ENCODE measurements around the gene HACD2. TPM values are rescaled to one million over a fixed set of nuclear protein-coding genes. Genes with fewer than 3 reads are reported as not detected.

HACD2 gene
- total RNA-seq, 1 donor from 2014 or later: 30.4 TPM

DNA sequence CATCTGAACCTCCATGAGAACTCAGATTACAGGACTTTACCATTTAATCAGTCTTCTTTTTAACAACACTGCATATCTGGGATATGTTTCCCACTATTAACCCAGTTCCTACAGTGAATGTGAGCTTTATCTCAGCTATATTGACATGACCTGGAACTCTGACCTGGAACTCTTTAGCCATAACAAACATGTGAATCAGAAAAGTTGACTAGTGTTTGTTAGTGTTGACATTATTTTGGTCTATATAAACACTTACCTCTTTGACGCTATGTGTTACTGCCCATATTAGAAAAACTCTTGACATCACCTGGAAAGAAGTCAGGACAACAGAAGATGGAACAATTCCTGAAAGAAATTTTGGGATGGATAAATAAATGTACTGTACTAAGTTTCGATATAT is 56.7 kb downstream of the HACD2 start:
- no peak for DNase-seq (ENCODE audit: extremely low spot score, unreplicated experiment)
- Mint-ChIP-seq H3K4me3 (no peak overlapping the region), H3K27ac (no peak overlapping the region), H3K9me3 (no peaks in the 10 kb centered on the region), H3K27me3 (no peaks in the 10 kb centered on the region), H3K36me3 (peaks cover 15% of the 10 kb centered on the region), H3K4me1 (ENCODE audit: unreplicated experiment) (peaks cover 3% of the 10 kb centered on the region)
- no peak for TF ChIP-seq CTCF (conservative IDR thresholded peaks at IDR 0.05)

DNA sequence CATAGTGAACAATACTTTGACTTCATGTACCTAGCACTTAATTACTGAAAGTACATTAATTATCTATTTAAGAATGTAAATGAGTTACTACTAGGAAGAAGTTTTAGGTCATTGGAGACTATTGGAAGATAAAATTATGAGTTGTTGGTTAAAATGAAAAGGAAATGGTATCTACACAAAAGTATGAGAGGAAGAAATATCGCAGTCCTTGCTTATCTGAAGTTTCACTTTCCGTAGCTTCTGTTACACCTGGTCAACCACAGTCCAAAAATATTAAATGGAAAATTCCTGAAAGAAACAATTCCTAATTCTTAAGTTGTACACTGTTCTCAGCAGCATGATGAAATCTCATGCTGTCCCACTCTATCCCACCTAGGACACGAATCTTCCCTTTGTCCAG is 57.8 kb downstream of the HACD2 start:
- no peak overlapping the region for H3K4me3 Mint-ChIP-seq
- H3K9me3 Mint-ChIP-seq: no peaks in the 10 kb centered on the region

DNA sequence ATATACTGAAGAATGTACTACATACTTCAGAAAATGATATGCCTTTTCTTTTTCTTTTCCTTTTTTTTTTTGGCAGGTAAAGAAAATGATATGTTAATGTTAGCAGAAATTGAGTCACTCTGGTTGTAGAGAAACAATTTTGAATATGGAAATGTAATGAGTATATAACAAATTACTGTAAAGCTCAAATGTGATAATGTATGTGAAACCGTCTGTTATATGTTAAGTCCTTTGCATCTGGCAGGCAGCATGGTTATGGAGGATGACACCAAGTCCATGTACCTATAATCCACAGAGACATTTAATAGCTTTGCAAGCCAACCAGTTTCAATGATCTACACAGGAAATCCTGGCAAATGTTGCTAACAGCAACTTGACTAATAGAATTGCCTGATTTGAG is 58.4 kb downstream of the HACD2 start:
- Mint-ChIP-seq H3K4me3 (no peak overlapping the region), H3K4me1 (ENCODE audit: unreplicated experiment) (peaks cover 8% of the 10 kb centered on the region), H3K36me3 (peaks cover 15% of the 10 kb centered on the region), H3K9me3 (no peaks in the 10 kb centered on the region), H3K27me3 (no peaks in the 10 kb centered on the region), H3K27ac (no peak overlapping the region)
- no peak for TF ChIP-seq CTCF (conservative IDR thresholded peaks at IDR 0.05)
- no peak for DNase-seq (ENCODE audit: extremely low spot score, unreplicated experiment)

More for the DNA sequence above, 57.8 kb downstream of the HACD2 start:
- peaks cover 15% of the 10 kb centered on the region for H3K36me3 Mint-ChIP-seq
- no peak for TF ChIP-seq CTCF (conservative IDR thresholded peaks at IDR 0.05)
- H3K4me1 Mint-ChIP-seq (ENCODE audit: unreplicated experiment): peaks cover 3% of the 10 kb centered on the region
- no peak overlapping the region for H3K27ac Mint-ChIP-seq
- no peaks in the 10 kb centered on the region for H3K27me3 Mint-ChIP-seq
- DNase-seq (ENCODE audit: extremely low spot score, unreplicated experiment): no peak

DNA sequence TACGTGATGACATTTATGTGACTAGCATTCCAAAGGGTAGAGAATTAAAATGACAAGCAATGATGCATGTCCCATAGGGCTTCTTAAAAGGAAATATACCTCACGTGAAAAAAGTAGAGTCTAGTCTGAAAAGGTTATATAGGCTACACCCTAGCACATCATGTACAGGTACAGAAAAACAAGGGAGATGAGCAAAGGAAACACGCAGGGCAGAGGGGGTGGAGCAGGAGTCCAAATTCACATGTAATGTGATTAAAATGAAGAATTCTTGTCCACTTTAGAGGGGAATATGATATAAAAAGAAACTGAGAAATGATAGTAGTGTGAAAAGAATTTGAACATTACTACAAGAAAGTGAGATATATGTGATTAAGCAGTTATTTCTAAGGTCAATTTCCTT is 59.4 kb downstream of the HACD2 start:
- no peak for TF ChIP-seq CTCF (conservative IDR thresholded peaks at IDR 0.05)
- peaks cover 15% of the 10 kb centered on the region for H3K36me3 Mint-ChIP-seq
- no peak overlapping the region for H3K27ac Mint-ChIP-seq

GRCh38 chr3:123524981-123525380 is 59.9 kb downstream of the HACD2 start:
- Mint-ChIP-seq H3K27me3 (no peaks in the 10 kb centered on the region), H3K9me3 (no peaks in the 10 kb centered on the region), H3K4me3 (no peak overlapping the region), H3K36me3 (peaks cover 15% of the 10 kb centered on the region), H3K4me1 (ENCODE audit: unreplicated experiment) (peaks cover 9% of the 10 kb centered on the region), H3K27ac (no peak overlapping the region)
- DNase-seq (ENCODE audit: extremely low spot score, unreplicated experiment): no peak
- TF ChIP-seq CTCF (conservative IDR thresholded peaks at IDR 0.05): no peak

More for the DNA sequence above, 59.4 kb downstream of the HACD2 start:
- H3K27me3 Mint-ChIP-seq: no peaks in the 10 kb centered on the region
- DNase-seq (ENCODE audit: extremely low spot score, unreplicated experiment): no peak
- H3K9me3 Mint-ChIP-seq: no peaks in the 10 kb centered on the region
- peaks cover 9% of the 10 kb centered on the region for H3K4me1 Mint-ChIP-seq (ENCODE audit: unreplicated experiment)
- H3K4me3 Mint-ChIP-seq: no peak overlapping the region

- DNase-seq (ENCODE audit: extremely low spot score, unreplicated experiment): no peak
- Mint-ChIP-seq H3K9me3 (no peaks in the 10 kb centered on the region), H3K27me3 (no peaks in the 10 kb centered on the region), H3K4me1 (ENCODE audit: unreplicated experiment) (peaks cover 9% of the 10 kb centered on the region), H3K27ac (no peak overlapping the region), H3K4me3 (no peak overlapping the region), H3K36me3 (peaks cover 15% of the 10 kb centered on the region)
- TF ChIP-seq CTCF (conservative IDR thresholded peaks at IDR 0.05): no peak
These were observed 61.8 kb downstream of the HACD2 start for GRCh38 chr3:123523023-123523412.
